ENCODE results near the gene GALNT10.

Gene GALNT10

GRCh38 chr5:154408811-154409210 lies 218.3 kb downstream of the GALNT10 start:
- peaks cover 11% of the 10 kb centered on the region; the same call in 1 of the 2 replicates for H3K4me1 ChIP-seq (ENCODE audit: control insufficient read depth, insufficient read depth, low read length)

GRCh38 chr5:154409230-154409840 lies 218.8 kb downstream of the GALNT10 start:
- H3K9ac ChIP-seq (ENCODE audit: low read length) = no peak overlapping the region
- H3K27me3 ChIP-seq (ENCODE audit: control insufficient read depth, insufficient read depth, low read length) = no peaks in the 10 kb centered on the region
- no peaks in the 10 kb centered on the region; the same call in 1 of the 2 replicates for H3K36me3 ChIP-seq (ENCODE audit: control insufficient read depth, insufficient read depth, low read length)
- H3K9me3 ChIP-seq (ENCODE audit: control insufficient read depth, insufficient read depth, low read depth, low read length) = no peaks in the 10 kb centered on the region
- peaks cover 11% of the 10 kb centered on the region; the same call in 1 of the 2 replicates for H3K4me1 ChIP-seq (ENCODE audit: control insufficient read depth, insufficient read depth, low read length)
- no peak overlapping the region for H3K4me3 ChIP-seq (ENCODE audit: low read depth, low read length)
- no peak overlapping the region for H3K27ac ChIP-seq (ENCODE audit: low read depth, low read length)

More at GRCh38 chr5:154408811-154409210, 218.3 kb downstream of the GALNT10 start:
- no peak overlapping the region for H3K4me3 ChIP-seq (ENCODE audit: low read depth, low read length)
- no peak overlapping the region for H3K9ac ChIP-seq (ENCODE audit: low read length)
- H3K27me3 ChIP-seq (ENCODE audit: control insufficient read depth, insufficient read depth, low read length) = no peaks in the 10 kb centered on the region
- no peaks in the 10 kb centered on the region; the same call in 1 of the 2 replicates for H3K36me3 ChIP-seq (ENCODE audit: control insufficient read depth, insufficient read depth, low read length)
- no peaks in the 10 kb centered on the region for H3K9me3 ChIP-seq (ENCODE audit: control insufficient read depth, insufficient read depth, low read depth, low read length)
- no peak overlapping the region for H3K27ac ChIP-seq (ENCODE audit: low read depth, low read length)

- Histone ChIP-seq H3K4me1 (ENCODE audit: control insufficient read depth, insufficient read depth, low read length) (peaks cover 7% of the 10 kb centered on the region; the same call in 1 of the 2 replicates), H3K36me3 (ENCODE audit: control insufficient read depth, insufficient read depth, low read length) (no peaks in the 10 kb centered on the region; the same call in 1 of the 2 replicates), H3K4me3 (ENCODE audit: low read depth, low read length) (no peak overlapping the region), H3K27ac (ENCODE audit: low read depth, low read length) (no peak overlapping the region), H3K9ac (ENCODE audit: low read length) (no peak overlapping the region), H3K9me3 (ENCODE audit: control insufficient read depth, insufficient read depth, low read depth, low read length) (no peaks in the 10 kb centered on the region), H3K27me3 (ENCODE audit: control insufficient read depth, insufficient read depth, low read length) (no peaks in the 10 kb centered on the region)
These were observed 219.5 kb downstream of the GALNT10 start for GRCh38 chr5:154410008-154410407.

GRCh38 chr5:154410786-154411185 lies 220.3 kb downstream of the GALNT10 start:
- H3K9ac ChIP-seq (ENCODE audit: low read length) = no peak overlapping the region
- H3K4me3 ChIP-seq (ENCODE audit: low read depth, low read length) = no peak overlapping the region
- H3K4me1 ChIP-seq (ENCODE audit: control insufficient read depth, insufficient read depth, low read length) = peaks cover 7% of the 10 kb centered on the region; the same call in 1 of the 2 replicates
- no peak overlapping the region for H3K27ac ChIP-seq (ENCODE audit: low read depth, low read length)
- no peaks in the 10 kb centered on the region for H3K9me3 ChIP-seq (ENCODE audit: control insufficient read depth, insufficient read depth, low read depth, low read length)
- H3K27me3 ChIP-seq (ENCODE audit: control insufficient read depth, insufficient read depth, low read length) = no peaks in the 10 kb centered on the region
- H3K36me3 ChIP-seq (ENCODE audit: control insufficient read depth, insufficient read depth, low read length) = no peaks in the 10 kb centered on the region; the same call in 1 of the 2 replicates

GRCh38 chr5:154411338-154411737 lies 220.8 kb downstream of the GALNT10 start:
- Histone ChIP-seq H3K36me3 (ENCODE audit: control insufficient read depth, insufficient read depth, low read length) (no peaks in the 10 kb centered on the region; the same call in 1 of the 2 replicates), H3K27me3 (ENCODE audit: control insufficient read depth, insufficient read depth, low read length) (no peaks in the 10 kb centered on the region), H3K9ac (ENCODE audit: low read length) (no peak overlapping the region)

GRCh38 chr5:154412316-154412715 lies 221.8 kb downstream of the GALNT10 start:
- H3K4me1 ChIP-seq (ENCODE audit: control insufficient read depth, insufficient read depth, low read length) = peaks cover 7% of the 10 kb centered on the region; the same call in 1 of the 2 replicates
- no peaks in the 10 kb centered on the region; the same call in 1 of the 2 replicates for H3K36me3 ChIP-seq (ENCODE audit: control insufficient read depth, insufficient read depth, low read length)
- no peaks in the 10 kb centered on the region for H3K9me3 ChIP-seq (ENCODE audit: control insufficient read depth, insufficient read depth, low read depth, low read length)

More at GRCh38 chr5:154411338-154411737, 220.8 kb downstream of the GALNT10 start:
- no peak overlapping the region for H3K27ac ChIP-seq (ENCODE audit: low read depth, low read length)
- H3K4me1 ChIP-seq (ENCODE audit: control insufficient read depth, insufficient read depth, low read length) = peaks cover 7% of the 10 kb centered on the region; the same call in 1 of the 2 replicates
- H3K9me3 ChIP-seq (ENCODE audit: control insufficient read depth, insufficient read depth, low read depth, low read length) = no peaks in the 10 kb centered on the region
- no peak overlapping the region for H3K4me3 ChIP-seq (ENCODE audit: low read depth, low read length)

GRCh38 chr5:154412925-154413324 lies 222.4 kb downstream of the GALNT10 start:
- Histone ChIP-seq H3K36me3 (ENCODE audit: control insufficient read depth, insufficient read depth, low read length) (no peaks in the 10 kb centered on the region; the same call in 1 of the 2 replicates), H3K4me1 (ENCODE audit: control insufficient read depth, insufficient read depth, low read length) (peaks cover 7% of the 10 kb centered on the region; the same call in 1 of the 2 replicates), H3K4me3 (ENCODE audit: low read depth, low read length) (no peak overlapping the region), H3K9ac (ENCODE audit: low read length) (no peak overlapping the region), H3K27me3 (ENCODE audit: control insufficient read depth, insufficient read depth, low read length) (no peaks in the 10 kb centered on the region), H3K27ac (ENCODE audit: low read depth, low read length) (no peak overlapping the region), H3K9me3 (ENCODE audit: control insufficient read depth, insufficient read depth, low read depth, low read length) (no peaks in the 10 kb centered on the region)

More at GRCh38 chr5:154412316-154412715, 221.8 kb downstream of the GALNT10 start:
- Histone ChIP-seq H3K27ac (ENCODE audit: low read depth, low read length) (no peak overlapping the region), H3K27me3 (ENCODE audit: control insufficient read depth, insufficient read depth, low read length) (no peaks in the 10 kb centered on the region), H3K9ac (ENCODE audit: low read length) (no peak overlapping the region), H3K4me3 (ENCODE audit: low read depth, low read length) (no peak overlapping the region)

- no peak overlapping the region for H3K4me3 ChIP-seq (ENCODE audit: low read depth, low read length)
- H3K9me3 ChIP-seq (ENCODE audit: control insufficient read depth, insufficient read depth, low read depth, low read length) = no peaks in the 10 kb centered on the region
- no peak overlapping the region for H3K27ac ChIP-seq (ENCODE audit: low read depth, low read length)
- no peak overlapping the region for H3K9ac ChIP-seq (ENCODE audit: low read length)
- H3K4me1 ChIP-seq (ENCODE audit: control insufficient read depth, insufficient read depth, low read length) = no peaks in the 10 kb centered on the region
- no peaks in the 10 kb centered on the region; the same call in 1 of the 2 replicates for H3K36me3 ChIP-seq (ENCODE audit: control insufficient read depth, insufficient read depth, low read length)
- H3K27me3 ChIP-seq (ENCODE audit: control insufficient read depth, insufficient read depth, low read length) = no peaks in the 10 kb centered on the region
These were observed 224.6 kb downstream of the GALNT10 start for GRCh38 chr5:154415114-154415513.

- Histone ChIP-seq H3K9ac (ENCODE audit: low read length) (no peak overlapping the region), H3K4me1 (ENCODE audit: control insufficient read depth, insufficient read depth, low read length) (no peaks in the 10 kb centered on the region), H3K27me3 (ENCODE audit: control insufficient read depth, insufficient read depth, low read length) (no peaks in the 10 kb centered on the region), H3K27ac (ENCODE audit: low read depth, low read length) (no peak overlapping the region), H3K9me3 (ENCODE audit: control insufficient read depth, insufficient read depth, low read depth, low read length) (no peaks in the 10 kb centered on the region), H3K36me3 (ENCODE audit: control insufficient read depth, insufficient read depth, low read length) (no peaks in the 10 kb centered on the region), H3K4me3 (ENCODE audit: low read depth, low read length) (no peak overlapping the region)
These were observed 227.8 kb downstream of the GALNT10 start for GRCh38 chr5:154418344-154418820.

- H3K9me3 ChIP-seq (ENCODE audit: control insufficient read depth, insufficient read depth, low read depth, low read length) = no peaks in the 10 kb centered on the region
- no peaks in the 10 kb centered on the region for H3K27me3 ChIP-seq (ENCODE audit: control insufficient read depth, insufficient read depth, low read length)
- no peak overlapping the region for H3K4me3 ChIP-seq (ENCODE audit: low read depth, low read length)
- no peaks in the 10 kb centered on the region for H3K4me1 ChIP-seq (ENCODE audit: control insufficient read depth, insufficient read depth, low read length)
- no peak overlapping the region for H3K9ac ChIP-seq (ENCODE audit: low read length)
- no peaks in the 10 kb centered on the region for H3K36me3 ChIP-seq (ENCODE audit: control insufficient read depth, insufficient read depth, low read length)
- no peak overlapping the region for H3K27ac ChIP-seq (ENCODE audit: low read depth, low read length)
These were observed 228.7 kb downstream of the GALNT10 start for GRCh38 chr5:154419236-154419635.

- Histone ChIP-seq H3K4me1 (ENCODE audit: control insufficient read depth, insufficient read depth, low read length) (no peaks in the 10 kb centered on the region), H3K9me3 (ENCODE audit: control insufficient read depth, insufficient read depth, low read depth, low read length) (no peaks in the 10 kb centered on the region), H3K4me3 (ENCODE audit: low read depth, low read length) (no peak overlapping the region), H3K36me3 (ENCODE audit: control insufficient read depth, insufficient read depth, low read length) (no peaks in the 10 kb centered on the region), H3K9ac (ENCODE audit: low read length) (no peak overlapping the region), H3K27ac (ENCODE audit: low read depth, low read length) (no peak overlapping the region), H3K27me3 (ENCODE audit: control insufficient read depth, insufficient read depth, low read length) (no peaks in the 10 kb centered on the region)
These were observed 231.3 kb downstream of the GALNT10 start for GRCh38 chr5:154421868-154422267.
